GM23338 (cell line): Measurements from ENCODE around the gene CFAP410.
"Not testable (repeated sequence)": the region's sequence is repeated elsewhere in the genome, so short reads cannot be mapped to it uniquely, and the experiment has no call there.

Experiments
- CTCF ChIP-seq, 2 experiments: fragments of 200-600 bp in 1 of 2; sonication (generic) in 1 of 2; conservative IDR thresholded peaks; 2 replicates each; pipeline versions ENCODE4 v1.5.1 to v1.6.1; 2016 to 2017; ENCODE audit warnings: antibody characterized with exemption in 2 of 2, low read depth in 2 of 2, mild to moderate bottlenecking in 2 of 2, moderate library complexity in 1 of 2
- POLR2AphosphoS5 ChIP-seq: IDR thresholded peaks from 2 replicates; pipeline ENCODE4 v1.6.1; 2016; ENCODE audit warnings: antibody characterized with exemption, low read depth

GRCh38 chr21:44302573-44303401 is 36.4 kb downstream of the CFAP410 start:
- not testable (repeated sequence) for TF ChIP-seq POLR2AphosphoS5
- TF ChIP-seq CTCF (conservative IDR thresholded peaks at IDR 0.05; ENCODE audit: low read depth in 2 of 2), result peak; percentile 23 to 55
